Body of pancreas (tissue), 4 donors: ENCODE results near the gene UTF1. TPM values are rescaled to one million over a fixed set of nuclear protein-coding genes. Genes with fewer than 3 reads are reported as not detected.

Source experiments
- ATAC-seq: fragments of 150-250 bp; one replicate; pipeline ENCODE4 v1.9.1; 2016
- DNase-seq, 4 donors: peaks; one replicate each; pipeline ENCODE4 v3.0.0-alpha.2; 2019
- H3K27ac ChIP-seq, 4 donors: fragments of 200-600 bp; sonication (generic); 1 replicate in 3 of 4; 2 replicates in 1 of 4; pipeline versions ENCODE4 v1.5.1 to v1.6.1; 2016 to 2019; ENCODE audit warnings: mild to moderate bottlenecking in 1 of 4, mixed read lengths in 1 of 4, moderate library complexity in 1 of 4
- H3K27me3 ChIP-seq, 2 donors: fragments of 200-600 bp; sonication (generic); one replicate each; pipeline ENCODE4 v1.6.0; 2016; ENCODE audit warnings: mild to moderate bottlenecking in 1 of 2
- H3K36me3 ChIP-seq, 2 donors: fragments of 200-600 bp; sonication (generic); replicated peaks in 1 of 2; 2 replicates each; pipeline ENCODE4 v1.5.1; 2016; ENCODE audit warnings: low read depth in 2 of 2; ENCODE audit not compliant: insufficient read depth in 1 of 2
- H3K4me1 ChIP-seq: fragments of 200-600 bp; sonication (generic); one replicate; pipeline ENCODE4 v1.6.0; 2016
- H3K4me3 ChIP-seq, 2 donors: fragments of 200-600 bp; sonication (generic); 1 replicate in 1 of 2; 2 replicates in 1 of 2; pipeline ENCODE4 v1.5.1; 2016 to 2019
- H3K9me3 ChIP-seq, 3 donors: fragments of 200-600 bp; sonication (generic); 1 replicate in 2 of 3; 2 replicates in 1 of 3; pipeline ENCODE4 v1.5.1; 2016
- POLR2A ChIP-seq, 3 donors: fragments of 450-650 bp; IDR thresholded peaks; one replicate each; pipeline ENCODE4 v1.6.1; 2016; ENCODE audit warnings: antibody characterized with exemption in 3 of 3, mild to moderate bottlenecking in 2 of 3
- WGBS, 2 donors: methylation state at CpG; one replicate each; pipeline ENCODE4 v1.1.5; 2017; 5-methylcytosine and 5-hydroxymethylcytosine counted together
- intact Hi-C: fragments of 100-400 bp; cut with DNase I; formaldehyde crosslinking; loops from one replicate; pipeline ENCODE4 v1.15.1; 2023
- total RNA-seq, 2 donors: library from RNA; depleted of rRNA; stranded (reverse); fragments of >200 nt; gene quantifications; one replicate each; pipeline ENCODE4 v1.1.0, GENCODE V29; 2016
- TF ChIP-seq, protein P1 (sequence below), 7 experiments: fragments of 450-650 bp in 4 of 7; fragments of 200-600 bp in 3 of 7; sonication (generic) in 3 of 7; IDR thresholded peaks; one replicate each; pipeline ENCODE4 v1.5.1; 2016 to 2019; ENCODE audit warnings: antibody characterized with exemption in 7 of 7

The UTF1 gene
- total RNA-seq, 2 donors from 2014 or later: not detected

DNA sequence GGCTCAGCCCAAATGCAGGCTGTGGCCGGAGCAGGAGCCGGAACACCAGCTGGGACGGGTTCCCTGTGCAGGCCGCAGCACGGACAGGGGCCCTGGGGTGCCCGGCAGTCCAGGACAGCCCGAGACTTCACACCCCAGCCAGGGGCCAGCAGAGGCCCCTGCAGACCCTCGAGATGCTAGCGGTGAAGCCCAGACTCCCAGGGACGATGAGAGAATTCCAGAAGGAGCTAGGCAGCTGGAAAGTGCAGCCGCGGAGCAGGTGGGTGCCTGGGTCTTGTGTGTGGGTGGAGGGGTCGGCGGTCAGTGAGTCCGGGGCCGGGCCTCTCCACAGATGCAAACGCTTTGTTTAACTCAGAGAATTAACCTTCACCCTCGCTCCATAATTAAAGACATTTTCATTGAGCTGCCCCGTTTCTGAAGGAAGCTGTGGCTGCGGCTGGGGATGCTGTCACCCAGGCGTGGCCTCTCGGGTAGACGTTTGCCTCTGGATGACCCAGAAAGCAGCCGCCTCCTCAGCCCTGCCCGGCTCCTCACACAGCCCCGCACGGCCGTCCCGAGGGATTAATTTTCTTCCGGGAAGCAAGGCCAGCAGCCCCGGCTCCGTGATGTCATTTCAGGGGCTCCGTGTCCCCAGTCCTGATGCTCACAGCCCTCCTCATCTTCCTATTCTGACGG is 43.5 kb upstream of the UTF1 start:
- intact Hi-C loops: no loop called here
- Histone ChIP-seq H3K4me1 (no peaks in the 10 kb centered on the region), H3K9me3 (no peaks in the 10 kb centered on the region), H3K4me3 (no peak overlapping the region), H3K27ac (no peak overlapping the region), H3K36me3 (no peaks in the 10 kb centered on the region), H3K27me3 (no peaks in the 10 kb centered on the region)
- ATAC-seq (no peak), DNase-seq (no peak)
- no peak for TF ChIP-seq POLR2A (IDR thresholded peaks at IDR 0.05)
- TF ChIP-seq, protein P1, sequence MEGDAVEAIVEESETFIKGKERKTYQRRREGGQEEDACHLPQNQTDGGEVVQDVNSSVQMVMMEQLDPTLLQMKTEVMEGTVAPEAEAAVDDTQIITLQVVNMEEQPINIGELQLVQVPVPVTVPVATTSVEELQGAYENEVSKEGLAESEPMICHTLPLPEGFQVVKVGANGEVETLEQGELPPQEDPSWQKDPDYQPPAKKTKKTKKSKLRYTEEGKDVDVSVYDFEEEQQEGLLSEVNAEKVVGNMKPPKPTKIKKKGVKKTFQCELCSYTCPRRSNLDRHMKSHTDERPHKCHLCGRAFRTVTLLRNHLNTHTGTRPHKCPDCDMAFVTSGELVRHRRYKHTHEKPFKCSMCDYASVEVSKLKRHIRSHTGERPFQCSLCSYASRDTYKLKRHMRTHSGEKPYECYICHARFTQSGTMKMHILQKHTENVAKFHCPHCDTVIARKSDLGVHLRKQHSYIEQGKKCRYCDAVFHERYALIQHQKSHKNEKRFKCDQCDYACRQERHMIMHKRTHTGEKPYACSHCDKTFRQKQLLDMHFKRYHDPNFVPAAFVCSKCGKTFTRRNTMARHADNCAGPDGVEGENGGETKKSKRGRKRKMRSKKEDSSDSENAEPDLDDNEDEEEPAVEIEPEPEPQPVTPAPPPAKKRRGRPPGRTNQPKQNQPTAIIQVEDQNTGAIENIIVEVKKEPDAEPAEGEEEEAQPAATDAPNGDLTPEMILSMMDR (IDR thresholded peaks at IDR 0.05): no peak
- 54 to 72% methylated on average over 5 to 33 of the region's 34 CpGs for WGBS, 2 donors

GRCh38 chr10:133187091-133187905 is 42.7 kb upstream of the UTF1 start:
- H3K27ac ChIP-seq: no peak overlapping the region
- H3K9me3 ChIP-seq: no peaks in the 10 kb centered on the region
- intact Hi-C loops: no loop called here
- no peak for TF ChIP-seq POLR2A (IDR thresholded peaks at IDR 0.05)
- TF ChIP-seq, protein P1 (IDR thresholded peaks at IDR 0.05): no peak
- H3K4me3 ChIP-seq: no peak overlapping the region
- ATAC-seq (no peak), DNase-seq (no peak)
- H3K4me1 ChIP-seq: no peaks in the 10 kb centered on the region
- H3K27me3 ChIP-seq: no peaks in the 10 kb centered on the region
- H3K36me3 ChIP-seq: no peaks in the 10 kb centered on the region
- 26 to 48% methylated on average over 10 to 35 of the region's 38 CpGs for WGBS, 2 donors

- Histone ChIP-seq H3K36me3 (no peaks in the 10 kb centered on the region), H3K9me3 (no peaks in the 10 kb centered on the region), H3K4me3 (no peak overlapping the region), H3K27me3 (no peaks in the 10 kb centered on the region), H3K27ac (no peak overlapping the region), H3K4me1 (no peaks in the 10 kb centered on the region)
- DNase-seq (no peak), ATAC-seq (no peak)
- TF ChIP-seq, protein P1 (IDR thresholded peaks at IDR 0.05): no peak
- no peak for TF ChIP-seq POLR2A (IDR thresholded peaks at IDR 0.05)
- 79 to 82% methylated on average over 9 to 33 of the region's 38 CpGs for WGBS, 2 donors
- intact Hi-C loops: no loop called here
These were observed 41.9 kb upstream of the UTF1 start for GRCh38 chr10:133187906-133188681.

DNA sequence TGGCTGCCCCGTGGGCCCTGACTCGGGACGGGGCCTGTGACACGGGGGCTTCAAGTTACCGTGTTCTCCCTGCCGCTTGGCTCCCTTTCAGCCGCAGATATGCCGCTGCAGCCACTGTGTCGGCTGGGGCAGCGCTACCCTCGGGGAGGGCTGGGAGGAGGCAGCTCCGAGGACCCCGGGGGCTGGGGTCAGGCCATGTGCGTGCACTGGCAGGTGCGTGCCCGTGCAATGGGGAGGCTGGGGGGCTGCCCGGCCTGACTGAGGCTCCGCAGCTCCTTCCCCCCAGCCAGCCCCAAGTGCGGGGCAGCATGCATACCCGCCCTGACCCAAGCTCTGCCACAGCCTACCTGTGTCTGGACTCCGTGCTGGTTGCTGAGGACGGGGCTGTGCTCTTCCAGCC is 40.8 kb upstream of the UTF1 start:
- intact Hi-C loops: no loop called here
- DNase-seq (no peak), ATAC-seq (no peak)
- 89 to 94% methylated on average over 3 to 11 of the region's 22 CpGs for WGBS, 2 donors
- TF ChIP-seq POLR2A (IDR thresholded peaks at IDR 0.05): no peak
- TF ChIP-seq, protein P1 (IDR thresholded peaks at IDR 0.05): no peak
- no peaks in the 10 kb centered on the region for H3K27me3 ChIP-seq
- no peak overlapping the region for H3K27ac ChIP-seq
- no peaks in the 10 kb centered on the region for H3K9me3 ChIP-seq
- H3K4me1 ChIP-seq: no peaks in the 10 kb centered on the region
- no peaks in the 10 kb centered on the region for H3K36me3 ChIP-seq
- H3K4me3 ChIP-seq: no peak overlapping the region
